HG02642 (cell line): ENCODE data around the gene ATXN7L3.

ENCODE experiments used
- ATAC-seq: cut with Tn5 transposase; IDR thresholded peaks from one replicate; pipeline ENCODE4 v1.9.1; 2021; ENCODE audit warnings: mild to moderate bottlenecking; ENCODE audit not compliant: unreplicated experiment, poor library complexity

The ATXN7L3 gene

DNA sequence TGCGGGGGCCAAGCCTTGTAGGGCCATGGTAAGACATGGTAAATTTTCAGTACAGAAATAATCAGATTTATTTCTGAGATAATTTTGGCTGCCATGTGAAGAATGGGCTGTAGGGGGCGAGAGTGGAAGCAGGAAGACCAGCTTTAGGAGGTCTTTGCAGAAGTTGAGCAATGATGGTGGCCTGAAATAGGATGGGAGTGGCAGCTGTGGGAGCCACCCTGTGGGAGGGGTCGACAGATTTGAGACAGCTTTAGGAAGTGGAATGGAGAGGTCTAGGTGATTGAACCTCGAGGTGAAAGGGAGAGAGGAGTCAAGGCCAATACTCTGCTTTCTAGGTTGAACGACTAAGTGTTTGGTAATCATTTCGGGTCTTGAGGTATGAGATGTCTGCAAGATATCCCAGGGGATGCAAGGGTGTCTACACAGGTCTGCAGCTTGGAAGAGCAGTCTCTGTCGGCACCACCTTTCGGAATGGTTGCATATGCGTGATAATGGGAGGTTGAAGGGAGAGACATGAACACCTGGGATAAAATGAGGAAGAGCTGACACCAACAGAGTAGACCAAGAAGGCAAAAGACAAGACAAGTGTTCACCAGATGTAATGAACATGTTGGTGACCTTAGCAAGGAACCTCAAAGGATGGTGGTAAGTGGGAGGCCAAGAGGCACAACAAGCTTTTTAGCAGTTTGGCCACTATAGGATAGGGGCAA, 4.2 kb upstream of the ATXN7L3 start:
- no peak for ATAC-seq

DNA sequence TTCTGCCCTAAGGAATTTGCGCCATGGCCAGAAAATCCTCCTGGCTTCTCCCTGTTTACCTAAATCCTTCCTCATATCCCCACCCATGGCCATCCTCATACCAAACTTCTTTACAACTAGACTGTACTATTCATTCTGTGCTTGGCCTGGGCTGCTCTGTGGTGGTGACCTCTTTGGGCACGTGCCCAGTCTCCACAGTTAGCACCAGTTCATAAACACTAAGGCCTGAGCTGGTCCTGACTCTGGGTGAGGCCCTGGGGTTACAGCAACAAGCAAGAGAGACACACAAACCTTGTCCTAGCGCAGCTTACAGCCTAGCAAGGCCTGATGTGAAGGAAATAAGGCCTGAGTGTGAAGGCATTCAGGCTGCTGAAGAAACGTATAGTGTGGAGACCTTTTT, 3.1 kb upstream of the ATXN7L3 start:
- no peak for ATAC-seq

DNA sequence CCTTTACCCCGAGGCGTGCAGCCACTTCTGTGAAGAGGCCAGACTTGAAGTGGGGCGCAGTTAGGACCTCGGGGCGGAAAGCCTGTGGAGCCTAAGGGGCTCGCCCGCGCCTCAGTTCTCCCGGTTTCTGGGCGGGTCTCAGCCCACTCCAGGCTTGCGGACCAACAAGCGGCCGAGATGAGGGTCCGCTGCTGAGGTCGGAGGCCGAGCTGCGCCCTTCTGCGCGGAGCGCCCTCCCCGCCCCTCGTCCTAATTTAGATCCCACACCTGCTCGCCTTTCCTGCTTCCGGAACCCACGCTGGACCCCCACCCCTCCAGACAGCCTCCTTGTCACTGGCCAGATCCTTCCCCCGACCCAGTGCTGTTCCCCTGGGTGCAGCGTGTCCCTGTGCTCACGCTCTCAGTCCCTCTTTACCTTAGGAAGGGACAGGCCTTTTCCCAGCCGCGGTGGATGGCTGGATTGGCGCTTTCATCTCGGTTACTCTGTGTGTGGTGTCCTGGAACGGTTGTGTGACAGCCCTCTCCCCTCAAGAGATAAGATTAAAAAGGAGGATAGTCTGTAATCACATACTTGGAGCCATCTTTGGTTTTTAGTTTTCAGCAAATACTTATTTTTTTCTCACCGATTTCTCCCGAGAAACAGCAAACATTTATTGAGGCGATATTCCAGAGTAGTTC, 933 bp upstream of the ATXN7L3 start:
- ATAC-seq = no peak

DNA sequence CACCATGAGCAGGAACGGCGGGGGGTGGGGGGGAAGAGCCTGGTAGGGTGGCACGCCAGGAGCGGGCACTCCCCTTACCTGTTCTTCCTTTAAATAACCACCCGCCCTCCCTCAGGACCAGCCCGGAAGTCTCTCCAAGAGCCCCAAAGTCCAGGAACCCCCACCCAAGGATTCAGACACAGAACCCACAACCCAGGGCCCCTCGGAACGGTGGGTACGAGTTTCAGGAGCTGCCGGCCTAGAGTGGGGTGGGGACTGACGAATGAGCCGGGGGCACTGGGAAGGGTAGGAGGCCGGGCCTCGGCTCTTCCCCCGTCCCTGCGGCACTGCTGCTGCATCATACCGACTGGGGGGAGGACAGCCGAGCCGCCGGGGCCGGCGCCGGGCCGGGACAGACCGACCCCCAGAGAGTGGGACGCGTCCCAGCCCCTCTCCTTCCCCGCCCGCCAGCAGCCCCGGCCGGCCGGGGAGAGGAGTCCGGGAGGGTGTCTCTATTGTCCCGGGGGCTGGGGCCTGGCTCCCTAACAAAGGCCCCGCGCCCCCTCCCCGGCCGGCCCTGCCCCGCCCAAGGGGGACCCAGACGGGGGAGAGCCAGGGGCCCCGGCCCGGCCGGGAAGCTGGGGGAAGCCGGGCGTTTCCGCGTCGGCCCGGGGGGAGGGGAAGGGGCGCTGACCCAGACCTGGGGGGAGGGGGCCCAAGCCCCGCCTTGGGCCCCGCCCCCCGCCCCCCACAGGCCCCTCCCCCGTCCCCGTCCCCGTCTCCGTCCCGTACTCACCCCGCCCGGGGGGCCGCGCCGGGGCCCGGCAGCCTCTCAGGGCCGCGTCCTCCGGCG, 747 bp downstream of the ATXN7L3 start:
- ATAC-seq = peak; percentile 27

DNA sequence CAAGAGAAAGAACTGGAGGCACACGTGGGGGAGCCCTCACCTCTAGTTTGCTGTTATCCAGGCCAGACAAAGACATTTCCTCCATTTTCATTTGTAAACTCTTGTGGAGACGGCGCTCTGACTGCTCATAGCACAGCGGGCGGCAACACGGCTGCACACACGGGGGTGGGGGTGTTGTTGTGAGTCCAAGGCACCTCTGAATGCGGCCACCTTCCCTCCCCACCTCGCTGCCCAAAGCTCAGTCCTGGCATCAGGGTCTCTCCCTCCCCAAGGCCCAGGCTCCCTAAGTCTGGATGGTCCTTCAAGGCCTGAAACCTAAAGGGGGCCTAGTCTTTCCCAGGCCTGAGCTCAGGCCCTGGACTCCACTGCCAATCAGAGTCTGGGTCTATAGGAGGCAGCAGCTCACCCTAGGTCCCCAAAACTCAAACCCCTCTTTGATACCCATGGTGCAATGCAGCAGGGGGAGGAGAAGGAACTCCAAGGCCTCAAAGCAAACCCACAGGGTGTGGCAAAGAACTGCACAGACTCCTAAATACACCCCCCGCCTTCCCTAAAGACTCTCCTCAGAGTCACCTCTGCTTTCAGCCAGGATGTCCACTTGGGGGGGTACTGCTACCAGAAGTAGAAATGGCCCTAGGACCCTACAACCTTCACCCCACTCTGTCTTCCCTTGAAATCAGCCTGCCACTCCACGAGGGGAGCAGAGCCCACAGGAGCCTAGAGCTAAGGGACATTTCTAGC, 1.5 kb downstream of the ATXN7L3 start:
- ATAC-seq = no peak

DNA sequence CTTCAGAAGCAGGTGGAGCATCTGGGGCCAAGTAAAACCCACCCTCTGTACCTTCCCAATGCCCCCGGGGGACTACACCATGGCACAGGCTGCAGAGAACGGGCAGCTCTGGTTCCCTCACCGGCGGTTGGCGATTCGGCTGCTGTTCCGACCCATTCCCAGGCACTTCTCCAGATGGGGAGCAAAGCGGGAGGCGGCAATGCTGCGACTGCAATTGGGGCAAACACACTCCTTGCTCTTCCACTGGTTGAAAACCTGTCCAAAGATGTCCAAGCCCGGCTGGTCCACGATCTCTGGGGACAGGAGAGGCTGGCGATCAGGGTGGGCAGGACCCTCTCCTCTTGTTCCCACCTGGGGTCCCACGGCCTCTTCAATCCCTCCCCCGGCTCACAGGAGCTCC, 2.6 kb downstream of the ATXN7L3 start:
- no peak for ATAC-seq

DNA sequence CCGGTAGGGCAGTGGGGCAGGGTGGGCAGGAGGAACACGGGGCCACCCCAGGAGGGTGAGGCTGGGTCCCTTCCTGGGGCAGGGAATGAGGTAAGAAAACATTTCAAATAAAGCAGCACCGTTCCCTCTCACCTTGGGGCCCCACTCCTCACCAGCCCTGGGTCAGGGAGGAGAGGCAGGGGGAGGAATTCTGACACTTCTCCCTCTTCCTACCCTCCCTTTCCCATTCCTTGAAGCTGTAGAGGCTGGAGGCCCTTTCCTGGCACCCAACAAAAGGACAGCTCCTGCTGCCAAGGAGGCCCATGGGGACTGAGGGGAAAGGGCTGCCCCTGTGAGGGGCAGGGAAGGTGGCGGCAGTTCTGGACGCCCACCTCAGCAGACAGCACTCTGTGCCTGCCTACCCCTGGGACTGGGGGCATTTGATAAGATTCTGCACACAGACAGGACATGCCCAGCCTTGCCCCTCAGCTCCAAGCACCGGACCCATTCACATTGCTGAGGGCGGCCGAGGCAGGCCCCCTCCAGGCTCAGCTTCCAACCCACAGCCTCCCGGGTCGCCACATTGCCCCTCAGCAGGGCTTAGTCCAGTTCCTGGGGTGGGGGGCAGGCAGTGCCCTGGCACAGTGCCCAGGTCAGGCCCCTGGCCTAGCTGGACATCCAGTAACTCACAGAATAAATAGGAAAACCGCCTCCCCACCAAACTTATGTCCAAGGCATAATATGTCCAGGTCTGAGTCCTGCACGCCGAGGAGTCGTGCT, 6.2 kb downstream of the ATXN7L3 start:
- ATAC-seq = no peak

DNA sequence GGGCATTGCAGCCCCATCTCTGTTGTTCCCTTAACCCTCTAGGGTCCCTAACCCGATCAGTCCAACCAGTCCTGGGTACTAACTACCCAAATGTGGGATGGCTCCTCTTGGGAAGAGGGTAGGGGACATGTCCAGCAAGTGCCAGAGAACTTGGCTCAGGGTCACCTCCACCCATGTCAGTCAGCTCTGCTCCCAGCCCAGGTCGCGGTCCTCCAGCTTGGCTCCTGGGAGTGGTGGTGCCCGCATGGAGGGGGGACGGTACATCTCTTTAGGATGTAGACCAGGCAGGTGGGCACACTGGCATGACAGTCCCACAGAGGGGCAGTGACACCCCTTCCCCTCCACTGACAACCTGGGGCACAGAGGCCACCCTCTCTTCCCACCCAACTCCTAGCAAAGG, 6.9 kb downstream of the ATXN7L3 start:
- ATAC-seq = no peak

DNA sequence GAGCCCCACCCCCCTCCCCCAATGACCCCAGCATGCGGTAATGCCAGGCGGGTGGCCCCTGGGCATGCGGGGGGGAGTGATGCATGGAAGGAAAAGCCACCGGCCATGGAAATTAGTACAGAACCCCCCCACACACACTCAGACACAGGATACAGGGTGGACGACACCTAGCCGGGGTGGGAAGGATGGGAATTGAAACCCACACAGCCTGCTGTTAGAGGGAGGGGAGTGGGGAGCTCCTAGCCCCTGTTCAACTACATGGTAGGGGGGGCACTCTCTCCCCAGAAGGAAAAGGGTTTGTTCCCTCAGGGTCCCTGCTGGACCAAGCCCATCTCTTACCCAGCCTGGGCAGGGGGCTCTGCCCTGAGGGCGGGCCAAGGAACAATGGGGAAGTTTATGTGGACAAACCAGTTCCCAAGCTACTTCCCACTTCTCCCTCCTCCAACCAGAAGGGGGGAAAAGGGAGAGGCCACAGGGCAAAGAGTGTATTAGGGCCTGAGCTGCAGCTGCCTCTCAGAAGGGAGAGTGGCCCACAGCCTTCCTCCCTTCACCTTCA, 7.7 kb downstream of the ATXN7L3 start:
- no peak for ATAC-seq

DNA sequence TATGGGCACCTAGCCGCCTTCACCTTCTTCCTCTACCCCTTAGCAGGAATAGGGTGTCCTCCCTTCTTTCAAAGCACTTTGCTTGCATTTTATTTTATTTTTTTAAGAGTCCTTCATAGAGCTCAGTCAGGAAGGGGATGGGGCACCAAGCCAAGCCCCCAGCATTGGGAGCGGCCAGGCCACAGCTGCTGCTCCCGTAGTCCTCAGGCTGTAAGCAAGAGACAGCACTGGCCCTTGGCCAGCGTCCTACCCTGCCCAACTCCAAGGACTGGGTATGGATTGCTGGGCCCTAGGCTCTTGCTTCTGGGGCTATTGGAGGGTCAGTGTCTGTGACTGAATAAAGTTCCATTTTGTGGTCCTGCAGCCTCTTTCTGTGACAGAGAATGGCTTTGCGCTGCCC, 8.3 kb downstream of the ATXN7L3 start:
- no peak for ATAC-seq

DNA sequence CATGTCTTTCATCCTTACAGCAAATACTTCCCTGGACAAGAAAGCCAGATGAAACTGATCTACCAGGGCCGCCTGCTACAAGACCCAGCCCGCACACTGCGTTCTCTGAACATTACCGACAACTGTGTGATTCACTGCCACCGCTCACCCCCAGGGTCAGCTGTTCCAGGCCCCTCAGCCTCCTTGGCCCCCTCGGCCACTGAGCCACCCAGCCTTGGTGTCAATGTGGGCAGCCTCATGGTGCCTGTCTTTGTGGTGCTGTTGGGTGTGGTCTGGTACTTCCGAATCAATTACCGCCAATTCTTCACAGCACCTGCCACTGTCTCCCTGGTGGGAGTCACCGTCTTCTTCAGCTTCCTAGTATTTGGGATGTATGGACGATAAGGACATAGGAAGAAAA, 9.2 kb downstream of the ATXN7L3 start:
- no peak for ATAC-seq

DNA sequence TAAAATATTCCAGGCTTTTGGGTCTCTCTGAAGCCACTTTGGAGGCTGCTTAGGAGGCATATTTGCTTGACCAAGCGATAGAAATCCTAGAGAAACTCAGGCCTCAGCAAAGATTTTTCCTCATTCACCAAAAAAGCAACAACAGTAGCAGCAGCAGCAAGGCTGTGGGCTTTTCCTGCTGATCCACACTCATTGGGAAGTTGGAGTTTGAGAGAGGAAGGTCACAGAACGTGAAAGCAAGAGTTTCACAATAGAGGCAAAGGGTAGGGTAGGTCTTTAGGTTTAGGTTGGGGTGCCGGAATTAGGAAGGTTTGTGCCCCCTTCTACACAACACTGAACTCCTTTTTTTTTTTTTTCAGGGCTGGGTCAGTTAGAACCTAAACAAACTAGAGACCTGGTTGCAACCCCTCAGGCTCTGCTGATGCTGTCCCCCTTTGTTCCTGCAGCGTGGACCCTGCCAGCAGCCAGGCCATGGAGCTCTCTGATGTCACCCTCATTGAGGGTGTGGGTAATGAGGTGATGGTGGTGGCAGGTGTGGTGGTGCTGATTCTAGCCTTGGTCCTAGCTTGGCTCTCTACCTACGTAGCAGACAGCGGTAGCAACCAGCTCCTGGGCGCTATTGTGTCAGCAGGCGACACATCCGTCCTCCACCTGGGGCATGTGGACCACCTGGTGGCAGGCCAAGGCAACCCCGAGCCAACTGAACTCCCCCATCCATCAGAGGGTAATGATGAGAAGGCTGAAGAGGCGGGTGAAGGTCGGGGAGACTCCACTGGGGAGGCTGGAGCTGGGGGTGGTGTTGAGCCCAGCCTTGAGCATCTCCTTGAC, 10.9 kb downstream of the ATXN7L3 start:
- ATAC-seq = no peak

DNA sequence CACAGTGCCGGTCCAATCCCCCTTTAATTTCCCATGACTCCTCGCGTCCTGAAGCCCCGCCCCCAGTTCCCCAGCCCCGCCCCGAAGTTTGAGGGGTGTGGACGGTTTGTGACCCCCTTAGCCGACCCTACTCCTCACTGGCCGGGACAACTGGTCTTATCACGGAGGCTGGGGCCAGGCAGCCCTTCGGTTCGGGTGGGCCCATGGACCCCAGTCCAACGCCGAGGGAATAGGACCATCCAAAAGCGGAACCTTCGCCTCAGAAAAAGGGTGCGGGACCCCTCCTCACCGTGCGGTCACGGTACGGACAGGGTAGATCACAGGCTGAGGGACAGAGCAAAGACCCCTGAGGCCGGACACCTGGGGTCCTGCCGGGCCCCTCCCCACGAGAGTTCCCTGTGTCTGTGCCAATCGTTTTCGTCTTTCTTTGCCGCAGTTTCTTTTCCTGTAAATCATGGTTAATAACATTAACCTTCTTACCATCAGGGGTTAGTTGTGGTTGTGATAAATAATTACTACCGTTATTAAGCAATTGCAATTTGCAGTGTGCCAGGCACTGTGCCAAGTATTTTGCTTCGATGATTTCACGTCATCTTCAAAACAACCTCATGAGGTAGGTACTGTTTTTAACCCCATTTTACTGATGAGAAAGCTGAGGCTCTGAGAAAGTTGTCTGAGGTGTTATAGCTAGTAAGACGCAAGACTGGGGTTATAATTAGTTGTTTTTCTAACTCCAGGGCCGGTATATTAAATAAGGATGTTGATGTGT, 12.4 kb downstream of the ATXN7L3 start:
- peak; percentile 44 for ATAC-seq

DNA sequence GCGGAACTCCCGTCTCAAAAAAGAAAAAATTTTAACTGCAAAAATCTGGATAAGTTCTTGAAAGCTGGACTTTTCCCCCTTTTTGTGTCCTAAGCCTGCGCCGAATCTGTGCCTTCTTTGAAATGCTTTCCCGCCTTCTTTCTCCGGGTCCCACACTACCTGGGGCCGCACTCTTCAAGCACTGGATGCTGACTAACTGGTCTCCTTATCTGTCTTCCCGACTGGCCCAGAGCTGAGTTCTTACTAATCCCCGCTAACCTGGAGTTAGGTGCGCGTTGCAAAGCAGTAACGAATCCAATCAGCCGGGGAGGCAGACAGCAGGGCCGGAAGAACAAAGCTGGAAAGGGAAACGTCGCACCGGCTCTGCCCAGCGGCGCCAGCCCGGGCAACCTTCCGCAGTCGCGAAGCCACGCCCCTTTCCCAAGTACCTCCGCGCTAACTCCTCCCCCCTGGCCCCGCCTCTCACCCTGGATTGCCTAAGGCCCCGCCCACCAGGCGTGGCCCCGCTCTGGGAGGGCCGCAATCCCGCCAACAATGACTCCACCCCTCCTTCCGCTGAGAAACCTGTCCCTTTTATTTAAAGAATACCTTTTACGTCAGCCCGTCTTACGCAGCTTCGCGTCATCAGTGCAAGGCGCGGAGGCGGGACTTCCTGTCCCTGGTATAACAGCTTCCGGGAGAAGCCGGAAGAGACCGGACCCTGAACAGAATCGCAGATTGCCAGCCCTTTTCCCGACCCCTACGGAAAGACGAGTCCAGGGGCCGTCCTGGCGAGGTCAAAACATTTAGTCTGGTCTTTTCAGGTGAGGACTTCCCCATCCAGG, 13.2 kb downstream of the ATXN7L3 start, which contains the start of gene TMUB2:
Gene TMUB2 (plus strand): TSS at position 666 of the 824 bp plus-strand sequence. CDS start 737 bp downstream, outside the sequence.
- peak; percentile 90 for ATAC-seq

DNA sequence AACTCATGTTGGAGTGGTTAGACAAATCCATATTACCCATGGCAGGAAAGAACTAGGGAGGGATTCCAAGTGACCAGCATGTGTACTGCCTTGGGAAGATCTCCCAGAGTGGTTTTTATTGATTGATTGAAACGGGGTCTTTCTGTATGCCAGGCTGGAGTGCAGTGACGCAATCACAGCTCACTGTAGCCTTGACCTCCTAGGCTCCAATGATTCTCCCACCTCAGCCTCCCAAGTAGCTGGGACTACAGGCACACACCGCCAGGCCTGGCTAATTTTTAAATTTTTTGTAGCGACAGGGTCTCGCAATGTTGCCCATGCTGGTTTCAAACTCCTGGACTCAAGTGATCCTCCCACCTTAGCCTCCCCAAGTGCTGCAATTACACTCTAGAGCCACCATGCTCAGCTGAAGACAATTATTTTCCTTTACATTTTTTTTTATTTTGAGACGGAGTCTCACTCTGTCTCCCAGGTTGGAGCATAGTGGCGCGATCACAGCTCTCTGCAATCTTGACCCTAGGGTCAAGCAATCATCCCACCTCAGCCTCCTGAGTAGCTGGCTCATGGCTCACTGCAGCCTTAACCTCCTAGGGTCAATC, 15.4 kb downstream of the ATXN7L3 start:
- ATAC-seq = no peak

DNA sequence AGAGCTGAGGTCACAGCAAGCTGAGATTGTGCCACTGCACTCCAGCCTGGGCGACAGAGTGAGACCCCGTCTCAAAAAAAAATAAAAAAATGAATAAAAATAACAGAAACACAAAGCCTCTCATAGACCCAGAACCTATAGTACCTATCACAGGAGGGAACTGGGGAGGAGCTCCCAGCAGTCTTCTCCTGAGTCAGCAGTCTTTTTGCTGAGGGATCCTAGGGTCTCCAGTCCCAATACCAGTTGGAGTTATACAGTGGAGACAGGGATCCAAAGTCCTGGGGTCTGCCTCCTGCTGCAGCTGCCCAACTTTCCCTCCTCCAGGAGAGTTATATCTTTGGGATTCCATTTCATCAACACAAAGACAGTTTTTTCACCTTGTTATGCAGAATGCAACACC, 16.7 kb downstream of the ATXN7L3 start:
- no peak for ATAC-seq

DNA sequence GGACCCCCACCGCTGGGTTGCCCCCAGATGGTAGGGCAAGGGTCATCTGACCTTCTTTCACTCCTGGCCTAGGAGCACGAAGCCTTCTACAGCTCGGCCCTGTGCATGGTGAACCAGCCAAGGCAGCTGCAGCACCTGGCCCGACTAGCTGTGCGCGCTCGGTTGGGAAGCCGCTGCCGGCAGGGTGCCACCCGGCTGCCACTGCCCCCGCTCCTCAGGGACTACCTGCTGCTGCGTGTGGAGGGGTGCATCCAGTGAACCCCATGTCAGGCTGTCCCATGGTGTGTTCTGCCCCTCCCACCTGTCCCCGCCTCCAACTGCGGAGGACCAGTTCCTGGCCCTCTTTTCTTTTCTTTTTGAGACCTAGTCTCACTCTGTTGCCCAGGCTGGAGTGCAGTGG, 21.6 kb downstream of the ATXN7L3 start:
- ATAC-seq = no peak
